DMS53 treated with DMSO at 0.1 percent for 48 hours (cell line): ENCODE results near the gene CD320.
"Not testable (repeated sequence)": the region's sequence is repeated elsewhere in the genome, so short reads cannot be mapped to it uniquely, and the experiment has no call there.

Experiments
- DNase-seq: peaks from one replicate; lab custom pipeline; 2025; ENCODE audit not compliant: unreplicated experiment; lab: John Stamatoyannopoulos, UW

The CD320 gene

GRCh38 chr19:8307965-8308866 lies at the start of gene CD320:
Gene CD320 (minus strand): TSS chr19:8308358. CDS start chr19:8308290, 68 bp downstream.
- DNase-seq = peak; percentile 61

- DNase-seq = no peak
These were observed 48.9 kb upstream of the CD320 start for GRCh38 chr19:8357007-8357521.

GRCh38 chr19:8355631-8356402 lies 47.7 kb upstream of the CD320 start:
- no peak for DNase-seq

GRCh38 chr19:8352845-8353244 lies 44.7 kb upstream of the CD320 start:
- not testable (repeated sequence) for DNase-seq

- no peak for DNase-seq
These were observed 44.1 kb upstream of the CD320 start for GRCh38 chr19:8352134-8352827.

- DNase-seq = not testable (repeated sequence)
These were observed 41.6 kb upstream of the CD320 start for GRCh38 chr19:8349629-8350372.

- DNase-seq = no peak
These were observed 35.3 kb upstream of the CD320 start for GRCh38 chr19:8343483-8343844.

GRCh38 chr19:8342684-8343482 lies 34.7 kb upstream of the CD320 start, which contains the start of gene KANK3:
Gene KANK3 (minus strand): TSS chr19:8343262. CDS start chr19:8337828, 5,434 bp downstream.
- peak; percentile 72 for DNase-seq

- no peak for DNase-seq
These were observed 34.1 kb upstream of the CD320 start for GRCh38 chr19:8342316-8342683.

- not testable (repeated sequence) for DNase-seq
These were observed 33.3 kb upstream of the CD320 start for GRCh38 chr19:8341504-8341903.

- no peak for DNase-seq
These were observed 32.4 kb upstream of the CD320 start for GRCh38 chr19:8340341-8341096.

- no peak for DNase-seq
These were observed 30.7 kb upstream of the CD320 start for GRCh38 chr19:8338835-8339234.

- DNase-seq = no peak
These were observed 29.6 kb upstream of the CD320 start for GRCh38 chr19:8337728-8338127.

- no peak for DNase-seq
These were observed 28.5 kb upstream of the CD320 start for GRCh38 chr19:8336660-8337059.

- peak; percentile 18 for DNase-seq
These were observed 28.0 kb upstream of the CD320 start for GRCh38 chr19:8336072-8336569.

- DNase-seq = peak; percentile 82
These were observed 27.3 kb upstream of the CD320 start for GRCh38 chr19:8335343-8336071.

- peak; percentile 82 for DNase-seq
These were observed 26.5 kb upstream of the CD320 start for GRCh38 chr19:8334458-8335342.
